ENCODE results near the gene EFNA5.
A peak's percentile ranks its signal among the peaks of the same experiment; 100 is the strongest.

EFNA5 gene

DNA sequence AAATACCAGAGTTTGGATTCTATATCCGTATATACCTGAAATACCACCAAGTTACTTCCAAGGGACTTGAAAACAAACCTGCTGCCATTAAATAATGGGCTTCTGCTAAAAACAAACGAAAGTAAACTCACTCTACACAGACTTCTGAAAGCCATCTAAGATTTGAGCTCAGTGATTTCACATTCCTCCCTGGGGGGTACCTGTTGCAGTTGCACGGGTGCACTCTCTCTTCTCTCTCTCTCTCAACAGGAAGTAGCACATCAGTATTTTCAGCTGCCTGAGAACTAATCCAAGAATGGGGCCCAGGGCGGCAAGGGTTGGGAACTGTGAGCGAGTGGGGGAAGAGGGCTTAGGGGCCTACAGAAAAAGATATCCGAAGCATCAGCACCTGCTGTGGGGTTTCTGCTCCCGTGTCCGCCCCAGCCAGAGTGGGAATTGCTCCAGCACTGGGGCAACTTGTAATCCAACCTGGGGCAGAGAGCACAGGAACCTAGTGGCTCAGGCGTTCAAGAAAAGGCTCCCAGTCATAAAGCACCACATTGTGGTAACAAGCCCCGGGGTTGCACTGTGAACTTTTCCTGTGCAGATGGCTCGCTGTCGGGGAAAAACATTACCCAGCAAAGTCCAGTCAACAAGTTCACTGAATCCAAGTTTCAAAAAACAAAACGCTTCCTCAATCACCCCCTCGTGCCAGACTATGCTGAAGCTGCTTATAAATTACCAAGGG, 99.8 kb downstream of the EFNA5 start:
- DNase-seq (ENCODE audit: low spot score): peak; percentile 28

DNA sequence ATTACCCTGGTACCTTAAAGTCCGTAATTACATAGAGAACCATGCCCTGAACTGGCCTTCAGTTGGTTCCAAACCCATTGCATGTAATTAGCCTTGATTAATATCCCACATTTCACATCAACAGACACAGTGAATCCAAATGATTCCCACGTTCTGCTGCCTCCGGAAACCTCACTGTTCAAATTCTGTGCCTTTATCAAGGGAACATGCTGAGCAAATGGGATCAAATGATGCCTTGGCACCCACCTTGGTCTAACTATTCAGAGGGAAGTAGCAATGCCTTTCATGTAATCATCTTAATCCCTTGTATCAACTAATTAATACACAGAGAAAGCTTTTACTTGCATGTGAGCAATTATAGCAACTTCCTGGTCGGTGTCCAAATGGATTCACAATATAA, 100.6 kb downstream of the EFNA5 start:
- DNase-seq (ENCODE audit: low spot score): no peak

GRCh38 chr5:107567901-107568671, 102.7 kb downstream of the EFNA5 start:
- no peak for DNase-seq (ENCODE audit: low spot score)

- no peak for DNase-seq (ENCODE audit: low spot score)
Measured at GRCh38 chr5:107566986-107567385, 103.8 kb downstream of the EFNA5 start.

- DNase-seq (ENCODE audit: low spot score): no peak
Measured at GRCh38 chr5:107565791-107566767, 104.7 kb downstream of the EFNA5 start.

- DNase-seq (ENCODE audit: low spot score): no peak
Measured at GRCh38 chr5:107564931-107565372, 105.8 kb downstream of the EFNA5 start.

GRCh38 chr5:107563959-107564544, 106.7 kb downstream of the EFNA5 start:
- no peak for DNase-seq (ENCODE audit: low spot score)

DNA sequence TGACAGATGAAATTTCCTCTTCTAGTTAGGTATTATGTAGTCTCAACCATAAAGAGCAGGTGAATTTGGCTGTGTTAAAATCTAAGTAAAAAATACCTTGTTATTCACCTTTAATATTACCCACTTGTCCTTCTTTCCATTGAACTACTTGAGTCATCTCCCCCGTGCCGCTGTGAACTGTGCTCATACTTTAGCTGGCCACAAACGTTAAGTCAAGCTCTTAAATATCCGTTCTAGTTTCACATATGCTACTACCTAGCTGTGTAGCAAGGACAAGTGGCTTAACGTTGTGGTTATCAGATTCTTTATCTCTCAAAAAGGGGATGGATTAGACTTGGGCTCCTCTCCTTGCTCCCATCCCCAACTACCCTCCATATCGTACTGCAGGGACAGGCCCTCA, 110.4 kb downstream of the EFNA5 start:
- no peak for DNase-seq (ENCODE audit: low spot score)

DNA sequence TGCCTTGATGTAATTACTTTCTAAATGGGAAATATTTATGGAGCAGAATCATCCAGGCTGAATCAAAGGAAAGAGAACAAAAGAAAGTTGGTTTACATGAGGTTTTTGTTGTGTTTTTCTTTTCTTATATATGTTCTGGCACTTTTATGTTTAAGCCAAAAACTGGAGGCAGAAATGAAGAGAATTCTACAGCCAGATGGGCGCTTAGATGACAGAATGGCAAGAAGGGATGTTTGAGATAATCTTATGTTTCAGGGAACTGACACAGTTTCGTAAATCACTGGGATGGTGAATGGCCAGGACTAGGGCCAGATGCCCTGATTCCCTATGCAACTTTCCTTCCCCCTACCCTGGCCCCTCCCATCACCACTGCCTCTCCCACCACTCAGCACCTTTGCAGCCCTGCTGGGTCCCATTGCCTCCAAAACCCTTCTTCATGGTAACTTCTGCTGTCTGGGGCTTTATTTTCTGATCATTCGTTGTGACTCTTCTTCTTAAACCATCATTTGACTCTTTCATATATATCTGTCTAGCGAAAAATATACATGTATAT, 111.8 kb downstream of the EFNA5 start:
- no peak for DNase-seq (ENCODE audit: low spot score)

DNA sequence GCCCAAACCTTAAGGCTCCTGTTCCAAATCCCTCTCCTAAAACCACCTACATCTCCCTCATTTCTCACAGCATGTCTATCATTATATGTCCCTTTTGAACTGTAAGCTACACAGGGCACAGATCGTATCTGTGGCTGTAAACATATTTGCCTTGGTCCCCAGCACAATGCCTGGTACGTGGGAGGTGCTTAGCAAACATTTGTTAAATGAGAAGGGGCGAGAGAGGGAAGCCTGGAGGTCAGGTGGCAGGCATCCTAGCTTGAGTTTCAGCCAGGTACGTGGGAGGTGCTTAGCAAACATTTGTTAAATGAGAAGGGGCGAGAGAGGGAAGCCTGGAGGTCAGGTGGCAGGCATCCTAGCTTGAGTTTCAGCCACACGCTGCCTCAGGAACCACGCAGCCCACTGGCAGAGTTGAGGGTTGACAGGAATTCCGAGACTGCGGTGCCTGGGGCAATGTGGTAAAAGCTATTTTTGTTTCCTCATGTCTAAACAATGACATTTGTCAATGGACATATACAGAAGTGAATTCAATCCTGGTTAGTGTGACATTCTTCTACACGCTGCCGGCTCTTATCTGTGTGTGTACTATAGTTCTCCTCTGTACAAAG, 113.6 kb downstream of the EFNA5 start:
- DNase-seq (ENCODE audit: low spot score): peak; percentile 71

GRCh38 chr5:107556575-107556974, 114.2 kb downstream of the EFNA5 start:
- DNase-seq (ENCODE audit: low spot score): no peak

DNA sequence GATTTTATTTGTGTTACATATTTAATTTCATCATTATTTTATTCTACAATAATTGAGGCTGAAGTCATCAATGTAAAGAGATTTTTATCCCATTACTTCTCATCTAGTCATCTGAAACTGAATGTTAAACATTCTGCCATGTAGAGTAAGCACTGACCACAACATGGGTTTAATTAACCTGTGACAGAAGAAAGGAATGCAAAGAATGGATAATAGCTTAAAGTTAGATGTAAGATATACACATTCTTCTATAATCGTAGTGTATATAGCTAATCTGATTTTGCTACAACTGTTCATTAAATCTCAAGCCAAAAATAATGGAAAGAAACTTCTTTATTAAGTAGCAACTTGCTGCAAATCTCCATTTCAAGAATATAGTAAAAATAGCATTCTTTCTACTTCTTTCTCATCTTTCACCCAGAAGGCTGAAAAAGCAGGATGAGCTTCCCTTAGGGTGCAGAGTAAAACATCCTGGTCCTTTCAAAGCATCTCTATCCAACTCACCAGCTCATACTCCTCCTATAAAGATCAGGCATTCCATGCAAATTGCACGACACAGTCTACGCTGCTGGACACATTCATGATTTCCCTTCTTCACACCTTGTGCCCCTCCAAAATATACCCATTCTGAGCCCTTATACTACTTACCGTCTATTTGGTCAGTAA, 115.2 kb downstream of the EFNA5 start:
- DNase-seq (ENCODE audit: low spot score): no peak

DNA sequence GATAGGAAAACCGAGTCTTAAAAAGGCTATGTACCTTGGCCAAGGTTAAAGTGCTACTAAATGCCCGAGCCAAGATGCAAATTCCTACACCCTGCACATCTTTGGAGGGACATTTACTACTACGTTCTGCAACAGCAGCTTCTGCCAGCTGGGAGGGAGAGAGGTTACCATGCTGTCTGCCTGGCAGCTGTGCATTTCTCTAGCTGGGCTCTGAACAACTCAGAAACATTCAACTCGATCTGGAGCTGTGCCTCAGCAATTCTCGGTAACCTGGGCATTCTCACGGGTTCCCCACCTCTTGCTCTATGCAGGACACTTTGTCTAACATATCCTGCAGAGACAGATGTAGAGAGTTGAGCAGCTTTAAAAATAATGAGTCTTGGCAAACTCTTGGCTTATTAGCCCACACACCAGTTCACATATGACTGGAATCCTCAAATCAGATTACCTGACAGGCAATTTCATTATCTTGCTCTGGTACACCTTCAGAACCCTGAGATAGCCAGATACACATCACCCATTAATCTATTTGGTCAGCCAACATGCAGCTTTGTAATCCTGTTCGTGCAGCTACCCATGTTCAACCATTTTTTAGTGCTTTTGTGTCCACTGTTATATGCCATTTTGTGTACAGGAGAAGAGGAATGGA, 115.8 kb downstream of the EFNA5 start:
- DNase-seq (ENCODE audit: low spot score): no peak

DNA sequence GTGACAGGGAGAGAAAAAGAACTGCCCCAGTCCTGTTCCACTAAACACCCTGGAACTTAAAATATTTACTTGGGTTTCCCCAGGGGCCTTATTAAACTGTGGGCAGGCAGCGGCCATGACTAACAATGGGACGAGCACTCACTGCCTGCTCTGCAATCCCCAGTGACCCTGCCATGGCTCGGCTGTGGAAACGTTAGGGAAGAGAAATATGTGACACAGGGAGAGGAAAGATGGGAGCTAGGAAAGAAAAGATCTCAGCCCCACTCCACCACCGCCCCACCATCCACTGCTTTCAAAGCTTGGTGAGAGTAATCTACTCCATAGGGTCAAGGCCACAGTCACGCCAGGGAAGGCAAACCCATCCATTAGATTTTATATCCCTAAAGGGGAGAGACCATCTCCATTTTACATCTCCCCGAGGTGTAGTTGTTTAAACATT, 117.6 kb downstream of the EFNA5 start:
- no peak for DNase-seq (ENCODE audit: low spot score)

- no peak for DNase-seq (ENCODE audit: low spot score)
Measured at GRCh38 chr5:107551088-107551487, 119.6 kb downstream of the EFNA5 start.

DNA sequence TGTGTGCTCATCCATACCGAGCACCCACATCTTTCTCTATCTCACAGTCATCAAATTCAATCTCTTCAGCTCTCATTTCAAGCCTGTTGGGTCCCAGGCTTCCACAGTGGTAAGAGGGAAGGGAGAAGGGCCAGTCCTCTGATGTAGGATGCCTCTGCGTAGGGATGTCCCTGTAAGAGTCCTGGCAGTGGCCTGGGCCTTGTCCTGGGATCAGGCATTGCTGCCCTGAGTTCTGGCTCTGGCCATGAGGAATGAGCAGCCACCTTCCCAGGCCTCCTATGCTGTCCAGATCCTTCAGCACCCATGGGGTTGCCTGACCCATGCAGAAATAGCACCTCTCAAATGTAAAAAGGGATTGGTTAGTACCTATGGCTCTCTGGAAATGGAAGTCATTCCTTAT, 121.2 kb downstream of the EFNA5 start:
- no peak for DNase-seq (ENCODE audit: low spot score)

DNA sequence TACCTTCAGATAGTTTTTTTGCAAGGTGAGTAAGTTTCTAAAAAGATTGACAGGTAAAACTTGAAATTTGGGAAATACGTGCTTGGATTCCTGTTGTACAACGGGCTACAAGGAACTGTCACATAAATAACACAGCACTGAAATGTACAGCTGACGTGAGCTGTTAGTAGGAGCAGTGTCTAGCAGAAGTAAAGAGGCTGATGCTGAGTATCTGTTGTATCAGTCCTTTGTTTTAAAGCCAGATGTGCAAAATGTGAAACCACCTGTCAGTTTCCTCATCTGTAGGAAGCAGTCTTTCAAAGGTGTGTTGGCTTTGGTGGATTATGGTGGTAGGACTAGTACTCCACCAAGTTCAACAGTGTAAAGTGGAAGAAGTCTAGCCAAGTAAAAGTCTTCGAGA, 122.3 kb downstream of the EFNA5 start:
- no peak for DNase-seq (ENCODE audit: low spot score)

- DNase-seq (ENCODE audit: low spot score): no peak
Measured at GRCh38 chr5:107546719-107547118, 124.0 kb downstream of the EFNA5 start.

GRCh38 chr5:107545486-107545885, 125.3 kb downstream of the EFNA5 start:
- no peak for DNase-seq (ENCODE audit: low spot score)

DNA sequence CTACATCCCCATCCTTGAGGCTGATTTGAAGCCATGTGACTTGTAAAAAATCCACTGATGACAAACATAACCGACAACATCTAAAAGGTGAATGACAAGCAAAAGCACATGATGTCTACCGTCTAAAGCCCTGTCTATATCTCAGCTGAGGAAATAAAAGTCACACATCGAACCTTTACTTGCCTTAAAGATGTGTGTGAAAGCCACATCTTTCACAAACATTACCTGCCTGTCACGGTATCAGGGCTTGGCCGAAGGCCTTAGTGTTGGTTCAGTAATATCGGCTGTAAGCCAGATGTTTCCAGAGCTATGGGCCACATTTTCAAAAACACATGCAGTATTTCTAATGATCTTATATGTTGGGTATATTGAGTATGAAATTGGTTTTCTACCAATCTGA, 125.8 kb downstream of the EFNA5 start:
- no peak for DNase-seq (ENCODE audit: low spot score)

Measured in COLO829 (cell line).